NCI-H510A treated with DMSO at 0.1 percent for 48 hours (cell line): ENCODE measurements around the gene PAGE5.

Experiments used
- DNase-seq: peaks from one replicate; lab custom pipeline; 2025; lab: John Stamatoyannopoulos, UW

PAGE5 gene

GRCh38 chrX:55220119-55220794 lies at the start of gene PAGE5:
PAGE5 (plus strand) TSS chrX:55220346; CDS start chrX:55221383, 1,037 bp downstream.
- no peak for DNase-seq

DNA sequence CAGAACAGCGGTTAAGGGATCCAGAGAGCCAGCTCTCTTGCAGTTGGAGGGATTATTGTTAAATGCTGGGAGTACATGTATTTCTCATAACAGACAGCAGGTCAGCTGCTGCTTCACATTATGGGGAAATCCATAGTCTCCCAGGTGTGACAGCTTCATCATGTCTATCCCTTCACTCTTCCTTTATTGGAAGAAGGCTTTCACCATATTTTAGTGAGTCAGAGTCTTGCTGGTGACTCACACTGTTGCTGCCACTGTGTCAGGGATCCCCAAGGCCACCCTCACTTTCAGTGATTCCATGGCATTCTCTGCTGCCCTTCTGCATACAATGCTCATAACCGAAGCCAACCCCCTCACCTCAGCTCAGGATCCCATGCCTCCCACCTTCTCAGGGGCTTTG lies 32.9 kb upstream of the PAGE5 start:
- no peak for DNase-seq

GRCh38 chrX:55196688-55197087 lies 23.5 kb upstream of the PAGE5 start:
- no peak for DNase-seq

DNA sequence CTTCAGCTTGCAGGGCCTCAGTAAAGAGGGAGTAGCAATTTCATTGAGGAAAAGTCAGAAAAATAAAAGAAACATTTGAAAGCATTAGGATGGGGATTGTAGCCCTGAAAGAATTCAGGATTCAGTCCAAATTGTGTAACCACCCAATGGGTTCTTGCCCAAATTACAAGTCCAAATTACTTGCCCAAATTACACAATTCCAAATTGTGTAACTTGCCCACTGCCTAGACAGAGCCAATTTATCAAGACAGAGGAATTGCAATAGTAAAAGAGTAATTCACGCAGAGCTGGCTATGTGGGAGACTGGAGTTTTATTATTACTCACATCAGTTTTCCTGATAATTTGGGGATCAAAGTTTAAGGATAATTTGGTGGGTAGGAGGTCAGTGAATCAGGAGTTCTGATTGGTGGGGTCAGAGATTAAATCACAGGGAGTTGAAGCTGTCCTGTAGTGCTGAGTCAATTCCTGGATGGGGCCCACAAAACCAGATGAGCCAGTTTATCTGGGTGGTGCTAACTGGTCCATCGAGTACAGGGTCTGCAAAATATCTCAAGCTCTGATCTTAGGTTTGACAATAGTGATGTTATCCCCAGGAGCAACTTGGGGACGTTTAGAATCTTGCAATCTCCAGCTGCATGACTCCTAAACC lies 18.1 kb upstream of the PAGE5 start:
- no peak for DNase-seq

- DNase-seq: no peak
Measured at GRCh38 chrX:55206162-55206941, 13.8 kb upstream of the PAGE5 start.

GRCh38 chrX:55210931-55211677 lies 9.0 kb upstream of the PAGE5 start:
- no peak for DNase-seq

DNA sequence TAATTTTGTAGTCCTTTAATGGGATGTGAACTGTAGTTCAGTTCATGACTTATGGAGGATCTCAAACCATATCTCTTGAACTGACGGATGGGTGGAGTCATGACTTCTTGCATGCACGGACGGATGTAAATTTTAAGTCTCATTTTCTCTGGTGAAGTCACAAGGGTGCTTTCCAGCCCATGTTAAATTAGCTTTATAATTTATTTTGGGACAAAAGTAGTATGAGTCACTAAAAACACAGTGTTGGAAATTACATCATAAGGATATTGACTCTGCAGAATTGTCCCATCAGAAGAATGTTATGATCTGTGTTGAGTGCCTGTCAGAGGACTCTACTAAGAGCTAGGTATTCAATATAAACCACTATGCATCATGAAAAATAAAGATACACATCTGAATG lies 6.8 kb upstream of the PAGE5 start:
- DNase-seq: no peak

GRCh38 chrX:55240788-55241340 lies 20.7 kb downstream of the PAGE5 start:
- no peak for DNase-seq

DNA sequence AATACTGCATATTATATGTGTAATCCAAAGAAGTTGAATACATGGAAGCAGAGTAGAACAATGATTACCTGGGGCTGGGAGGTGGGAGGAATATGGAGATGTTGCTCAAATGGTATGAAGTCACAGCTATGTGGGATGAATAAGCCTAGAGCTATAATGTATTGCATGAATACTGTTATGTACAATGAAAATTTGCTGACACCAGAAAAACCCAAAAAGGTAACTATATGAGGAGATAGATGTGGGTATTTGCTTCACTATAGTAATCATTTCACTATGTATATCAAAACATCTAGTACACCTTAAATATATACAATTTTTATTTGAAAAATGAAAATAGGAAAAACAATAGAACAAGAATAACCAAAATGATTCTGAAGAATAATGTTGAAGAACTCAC lies 33.4 kb downstream of the PAGE5 start:
- no peak for DNase-seq

- no peak for DNase-seq
Measured at GRCh38 chrX:55260806-55261205, 40.7 kb downstream of the PAGE5 start.

GRCh38 chrX:55264816-55265215 lies 44.7 kb downstream of the PAGE5 start, which contains the start of gene PAGE3:
PAGE3 (minus strand) TSS chrX:55264916; CDS start chrX:55263903, 1,013 bp downstream.
- DNase-seq: no peak
